ENCODE data around the gene TBC1D8.
A peak's percentile ranks its signal among the peaks of the same experiment; 100 is the strongest.

TBC1D8 gene

DNA sequence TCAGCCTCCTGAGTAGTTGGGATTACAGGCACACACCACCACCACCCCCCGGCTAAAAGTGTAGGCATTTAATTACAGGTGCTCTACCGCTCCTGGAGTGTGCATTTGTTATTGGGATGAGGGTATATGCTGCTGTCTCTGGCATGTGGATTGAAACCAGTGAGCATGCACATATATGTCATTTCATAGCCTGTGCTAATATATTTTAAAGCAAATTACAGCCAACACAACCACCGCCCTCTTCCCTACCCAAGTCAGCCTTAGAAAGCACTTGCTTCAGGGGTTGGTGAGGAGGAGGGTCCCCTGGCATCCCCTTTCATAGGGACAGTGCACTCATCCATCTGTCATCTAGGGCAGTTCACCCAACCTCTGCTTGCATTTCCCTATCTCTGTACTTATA, 10.5 kb upstream of the TBC1D8 start:
- DNase-seq: no peak

GRCh38 chr2:101160454-101160853, 9.3 kb upstream of the TBC1D8 start:
- no peak for DNase-seq

DNA sequence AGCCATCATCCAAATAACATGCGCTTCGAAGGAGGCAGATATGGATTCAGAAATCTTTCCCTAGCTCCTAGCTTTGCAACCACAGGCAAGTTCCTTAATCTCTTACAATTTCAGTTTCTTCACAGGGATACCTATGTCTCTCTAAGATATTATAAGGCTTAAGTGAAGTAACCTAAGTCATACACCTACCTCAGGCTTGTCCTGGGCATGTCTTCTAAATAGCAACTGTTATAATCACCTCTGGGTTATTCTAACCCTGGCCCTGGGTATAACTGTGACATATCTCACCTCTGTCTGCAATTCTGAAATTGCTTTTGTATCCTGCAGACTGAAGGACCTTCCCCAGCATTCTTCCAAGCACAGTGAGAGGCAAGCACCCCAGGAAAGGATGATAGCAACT, 8.3 kb upstream of the TBC1D8 start:
- DNase-seq: no peak

GRCh38 chr2:101157272-101157671, 6.1 kb upstream of the TBC1D8 start:
- DNase-seq: no peak

DNA sequence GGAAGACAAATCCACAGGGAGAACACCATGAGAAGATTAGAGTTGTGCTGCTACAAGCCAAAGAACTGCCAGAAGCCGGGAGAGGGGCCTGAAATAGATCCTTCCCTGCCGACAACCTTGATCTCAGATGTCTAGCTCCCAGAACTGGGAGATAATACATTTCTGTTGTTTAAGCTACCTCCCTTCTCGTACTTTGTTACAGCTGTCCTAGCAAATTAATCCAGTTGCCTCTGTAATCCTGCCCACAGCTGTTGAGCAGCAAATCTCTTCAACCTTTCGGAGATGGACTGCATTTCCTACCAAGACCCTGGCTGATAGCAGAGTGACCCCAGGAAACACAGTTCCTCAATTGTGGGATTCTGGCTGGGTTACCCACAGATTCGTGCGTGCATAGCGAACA, 2.6 kb upstream of the TBC1D8 start:
- no peak for DNase-seq

DNA sequence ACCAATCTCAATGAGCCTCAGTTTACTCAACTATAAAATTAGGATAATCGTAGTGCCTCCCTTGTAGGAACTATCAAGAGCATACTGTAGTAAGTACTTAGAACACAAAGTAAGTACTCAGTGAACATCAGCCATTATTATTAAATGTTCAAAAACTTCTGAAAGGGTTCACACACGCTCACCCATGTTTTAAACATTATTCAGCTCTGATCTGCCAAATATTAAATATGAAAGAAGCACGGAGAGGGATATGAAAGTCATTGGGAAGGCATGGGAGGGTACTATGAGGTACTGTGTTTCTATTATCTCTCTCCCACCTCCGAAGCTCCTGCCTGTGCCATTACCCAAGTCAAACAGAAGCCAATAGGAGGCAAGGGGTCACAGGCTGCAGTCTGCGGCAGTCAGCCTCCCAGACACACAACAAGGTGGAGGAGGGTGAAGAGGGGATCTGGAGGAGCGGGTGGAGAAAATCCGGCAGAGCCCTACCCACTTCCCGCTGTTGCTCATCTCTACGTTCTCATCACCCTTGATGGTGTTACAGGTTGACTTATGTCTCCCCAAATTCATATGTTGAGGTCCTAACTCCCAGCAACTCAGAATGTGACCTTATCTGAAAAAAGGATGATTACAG, 2.0 kb upstream of the TBC1D8 start:
- no peak for DNase-seq

DNA sequence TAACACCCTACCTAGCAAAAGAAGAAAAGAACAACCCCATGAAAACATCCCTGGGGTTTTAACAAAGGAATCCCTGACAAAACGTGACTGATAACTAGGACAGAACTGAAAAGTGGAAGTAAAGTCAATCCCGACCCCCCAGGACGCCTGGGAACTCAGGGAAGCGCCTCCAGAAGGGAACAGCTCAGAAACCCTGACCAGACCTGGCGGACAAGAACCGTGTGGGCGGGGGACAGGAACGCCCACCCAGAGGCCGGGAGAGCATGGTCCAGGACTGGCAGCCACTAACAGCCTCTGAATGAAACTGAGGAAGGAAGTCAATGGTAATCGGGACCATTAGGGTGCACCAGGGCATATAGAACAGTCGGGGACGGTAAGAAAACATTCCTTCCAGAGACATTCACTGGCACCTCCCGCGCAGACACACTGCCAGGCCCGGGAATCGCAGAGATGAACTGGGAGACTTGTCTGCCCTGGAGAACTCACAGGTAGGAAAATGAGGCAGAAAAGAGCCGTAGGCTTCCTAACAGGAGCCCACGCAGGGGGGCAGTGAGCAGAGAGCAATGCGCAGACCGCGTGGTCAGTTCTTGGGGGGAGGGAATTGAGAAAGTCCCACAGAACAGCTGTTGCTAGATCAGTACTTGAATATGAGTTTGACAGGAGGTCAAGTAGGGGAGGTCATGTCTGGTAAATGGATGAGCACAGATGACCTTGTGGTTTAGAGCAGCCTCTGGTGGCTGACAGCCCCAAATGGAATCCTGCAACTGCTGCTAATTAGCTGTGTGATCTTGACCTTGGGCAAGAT, 1.3 kb upstream of the TBC1D8 start:
- peak; percentile 73 to 75 for DNase-seq

GRCh38 chr2:101151859-101152271, 683 bp upstream of the TBC1D8 start:
- no peak for DNase-seq

GRCh38 chr2:101150306-101151145, 656 bp downstream of the TBC1D8 start:
- DNase-seq: no peak

- peak; percentile 66 to 69 for DNase-seq
These were observed 1.7 kb downstream of the TBC1D8 start for GRCh38 chr2:101149241-101150192.

DNA sequence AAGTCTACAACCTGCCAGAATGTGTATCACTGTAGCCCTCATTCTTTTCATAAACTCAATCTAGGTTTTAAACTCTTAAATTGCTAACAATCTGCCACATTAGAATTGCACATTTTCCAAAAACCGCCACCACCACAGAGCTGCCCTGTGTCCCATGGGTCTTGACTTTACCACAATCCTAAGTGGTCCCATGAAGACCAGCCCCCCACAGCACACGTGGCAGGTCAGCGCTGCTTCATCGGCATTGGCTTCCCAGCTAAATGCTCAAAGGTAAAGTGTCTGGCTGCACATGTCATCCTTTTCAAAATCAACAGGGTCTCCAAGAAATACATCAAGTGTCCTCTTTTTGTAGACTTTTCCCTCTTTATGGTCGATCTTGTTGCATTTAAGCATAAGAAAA, 2.4 kb downstream of the TBC1D8 start:
- DNase-seq: no peak

- DNase-seq: no peak
These were observed 3.2 kb downstream of the TBC1D8 start for GRCh38 chr2:101147971-101148370.

- no peak for DNase-seq
These were observed 4.1 kb downstream of the TBC1D8 start for GRCh38 chr2:101147062-101147461.

GRCh38 chr2:101146535-101146934, 4.6 kb downstream of the TBC1D8 start:
- DNase-seq: no peak

GRCh38 chr2:101145406-101145805, 5.8 kb downstream of the TBC1D8 start:
- no peak for DNase-seq

DNA sequence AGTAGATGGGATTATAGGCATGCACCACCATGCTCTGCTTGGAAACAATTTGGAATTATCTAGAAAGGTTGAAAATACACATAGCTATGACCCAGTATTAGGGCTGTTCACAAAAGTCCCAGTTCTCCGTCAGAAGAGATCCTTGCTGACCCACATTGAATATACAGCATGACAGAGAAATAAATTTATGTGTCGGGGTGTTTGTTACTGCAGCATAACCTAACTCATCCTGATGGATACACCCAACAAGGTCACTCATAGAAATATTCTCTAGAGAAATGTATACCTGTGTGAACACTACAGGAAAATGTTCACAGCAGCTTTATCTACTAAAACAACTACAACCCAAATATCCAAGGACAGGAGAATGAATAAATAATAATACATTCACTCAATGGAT, 9.0 kb downstream of the TBC1D8 start:
- no peak for DNase-seq

DNA sequence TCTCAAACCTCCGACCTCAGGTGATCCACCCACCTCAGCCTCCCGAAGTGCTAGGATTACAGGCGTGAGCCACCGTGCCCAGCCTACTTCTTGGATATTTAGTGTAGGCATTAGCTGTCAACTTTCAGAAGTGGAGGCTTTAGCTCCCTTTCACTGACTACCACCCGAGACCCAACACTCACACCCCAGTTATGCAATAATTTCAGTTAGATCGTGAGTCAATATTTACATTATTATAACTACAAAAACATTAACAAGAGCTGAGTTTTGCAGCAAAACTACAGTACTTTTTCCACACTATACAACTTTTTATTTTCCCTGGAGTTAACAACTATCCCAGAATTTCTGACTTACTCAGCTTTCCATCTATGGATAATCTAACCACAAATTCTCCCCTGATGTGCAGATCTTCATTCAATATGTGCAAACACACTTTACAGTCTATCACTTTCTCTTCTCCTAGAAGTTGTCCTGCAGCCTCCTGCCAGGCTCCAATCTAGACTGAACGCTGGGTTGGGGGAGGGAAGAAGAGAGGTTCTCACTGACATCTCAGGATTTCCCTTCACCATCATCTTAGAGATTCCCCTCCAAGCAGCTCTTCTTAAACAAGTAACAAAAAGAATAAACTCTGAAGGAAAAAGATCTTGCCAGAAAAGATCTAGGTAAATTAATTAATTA, 10.1 kb downstream of the TBC1D8 start:
- no peak for DNase-seq

DNA sequence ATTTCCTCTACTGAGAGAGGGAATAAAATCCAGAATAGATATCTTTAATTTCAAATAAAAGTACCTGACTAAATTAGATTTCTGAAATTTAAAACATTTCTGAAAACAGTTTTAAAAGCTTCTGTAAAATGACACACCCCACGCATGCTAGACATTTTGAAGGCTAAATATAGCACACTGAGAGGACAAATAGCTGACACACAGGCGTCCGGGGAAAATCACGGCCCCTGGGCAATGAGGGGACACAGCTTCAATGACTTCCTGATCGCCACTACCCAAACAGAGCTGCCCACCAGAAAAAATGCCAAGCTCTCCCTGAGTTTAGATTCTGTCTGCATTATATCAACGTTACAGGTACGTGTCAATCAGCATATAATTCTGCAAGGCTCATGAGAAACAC, 10.9 kb downstream of the TBC1D8 start:
- DNase-seq: no peak

- no peak for DNase-seq
These were observed 11.7 kb downstream of the TBC1D8 start for GRCh38 chr2:101139495-101139894.

DNA sequence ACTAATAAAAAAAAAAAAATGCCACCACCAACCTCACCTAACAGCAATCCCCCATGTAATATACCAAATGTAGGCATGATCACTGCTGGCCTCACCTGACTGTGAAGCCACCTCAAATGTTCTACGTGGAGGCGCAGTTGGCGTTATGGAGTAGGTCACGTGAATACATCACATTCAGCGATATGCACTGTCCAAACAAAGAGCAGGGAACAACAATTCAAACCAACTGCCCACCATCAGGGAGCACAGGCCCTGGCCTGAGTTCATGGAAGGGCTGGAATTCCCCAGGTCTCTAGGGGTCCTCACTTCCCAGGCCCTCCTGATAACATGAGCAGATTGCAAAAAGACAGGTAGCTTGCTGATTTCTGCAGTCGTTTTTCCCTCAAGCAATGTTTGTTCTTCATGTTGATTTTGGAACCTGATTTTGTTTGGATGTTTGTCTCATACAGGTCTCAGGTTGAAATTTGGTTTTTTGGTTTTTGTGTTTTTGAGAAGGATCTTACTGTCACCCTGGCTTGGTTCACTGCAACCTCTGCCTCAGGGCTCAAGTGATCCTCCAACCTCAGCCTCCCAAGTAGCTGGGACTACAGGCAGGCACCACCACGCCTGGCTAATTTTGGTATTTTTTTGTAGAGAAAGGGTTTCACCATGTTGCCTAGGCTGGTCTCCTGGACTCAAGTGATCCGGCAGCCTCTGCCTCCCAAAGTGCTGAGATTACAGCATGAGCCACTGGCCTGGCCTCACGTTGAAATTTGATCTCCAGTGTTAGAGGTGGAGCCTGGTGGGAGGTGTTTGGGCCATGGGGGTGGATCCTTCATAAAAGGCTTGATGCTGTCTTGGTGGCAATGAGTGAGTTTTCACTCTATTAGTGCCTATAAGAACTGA, 15.5 kb downstream of the TBC1D8 start:
- no peak for DNase-seq
